Pons (tissue), 1 donor: ENCODE measurements around the gene GNB3.

Experiments used
- DNase-seq: peaks from one replicate; pipeline ENCODE4 v3.0.0-alpha.2; 2016; ENCODE audit warnings: low spot score

The GNB3 gene

DNA sequence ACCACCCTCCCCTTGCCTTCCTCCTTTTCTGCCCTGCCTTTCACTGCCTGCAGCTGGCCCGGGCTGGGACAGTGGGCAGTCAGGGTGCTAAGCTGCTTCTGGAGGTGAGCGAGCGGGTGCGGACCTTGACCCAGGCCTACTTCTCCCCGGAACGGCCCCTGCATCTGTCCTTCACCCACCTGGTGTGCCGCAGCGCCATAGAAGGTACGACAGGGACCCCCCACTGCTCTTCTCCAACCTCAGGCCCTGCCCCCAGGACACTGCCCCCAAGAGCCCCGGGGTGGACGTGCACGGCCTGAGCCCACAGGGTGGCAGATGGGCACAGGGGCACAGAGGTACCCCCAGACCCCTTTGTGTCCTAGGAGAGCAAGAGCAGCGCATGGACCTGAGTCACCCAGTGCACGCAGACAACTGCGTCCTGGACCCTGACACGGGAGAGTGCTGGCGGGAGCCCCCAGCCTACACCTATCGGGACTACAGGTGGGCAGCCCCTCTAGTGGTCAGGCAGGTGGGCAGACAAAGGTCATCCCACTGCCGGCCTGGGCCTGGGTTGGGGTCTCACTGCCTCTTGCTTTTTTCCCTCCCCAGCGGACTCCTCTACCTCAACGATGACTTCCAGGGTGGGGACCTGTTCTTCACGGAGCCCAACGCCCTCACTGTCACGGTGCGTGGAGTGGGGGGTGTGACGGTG is 3.2 kb upstream of the GNB3 start:
- no peak for DNase-seq

DNA sequence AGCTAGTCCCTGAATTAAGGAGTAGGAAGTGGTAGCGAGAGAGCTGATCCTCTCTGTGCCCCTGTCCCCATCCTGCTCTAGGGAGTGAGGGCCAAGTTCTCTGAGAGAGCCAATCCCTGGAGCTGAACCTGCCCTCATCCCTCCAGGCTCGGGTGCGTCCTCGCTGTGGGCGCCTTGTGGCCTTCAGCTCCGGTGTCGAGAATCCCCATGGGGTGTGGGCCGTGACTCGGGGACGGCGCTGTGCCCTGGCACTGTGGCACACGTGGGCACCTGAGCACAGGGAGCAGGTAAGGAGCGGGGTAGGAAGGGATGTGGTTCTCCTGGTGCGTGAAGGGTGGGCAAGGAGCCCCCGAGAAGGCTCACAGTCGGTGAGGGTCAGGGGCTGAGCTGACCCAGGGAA is 1.9 kb upstream of the GNB3 start:
- no peak for DNase-seq

DNA sequence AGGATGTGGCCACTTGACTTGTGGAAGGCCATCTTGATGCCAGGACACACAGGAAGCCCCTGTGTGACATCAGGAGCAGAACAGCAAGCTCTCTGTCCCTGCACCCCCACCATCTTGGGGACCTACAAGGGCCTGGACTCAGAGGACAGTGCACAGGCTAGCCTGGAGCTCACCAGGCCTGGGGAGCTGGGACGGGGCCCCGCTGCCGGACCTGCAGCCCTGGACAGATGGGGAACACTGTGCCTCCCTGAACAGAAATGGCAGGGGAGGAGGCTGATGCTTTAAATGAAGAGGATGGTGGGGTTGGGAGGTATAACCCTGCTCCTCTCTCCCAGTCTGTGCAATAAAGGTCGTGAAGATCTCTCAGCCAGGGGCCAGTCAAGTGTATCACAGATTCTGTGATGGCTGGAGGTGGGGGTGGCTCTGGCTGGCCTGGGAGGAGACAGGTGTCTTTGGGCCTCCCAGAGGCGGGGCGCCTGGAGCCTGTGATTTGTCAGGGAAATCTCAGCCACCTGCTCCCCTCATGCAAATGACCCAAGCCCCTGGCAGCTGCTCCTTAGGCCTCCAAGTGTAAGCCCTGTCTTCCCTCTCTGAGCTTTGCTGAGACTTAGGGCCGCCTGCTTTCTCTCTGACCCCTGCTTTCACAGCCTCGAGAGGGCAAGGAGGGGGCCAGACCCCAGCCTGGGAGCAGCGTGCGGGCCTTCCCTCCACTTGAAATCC is 1.1 kb upstream of the GNB3 start:
- DNase-seq = no peak

GRCh38 chr12:6840330-6840729 is 395 bp upstream of the GNB3 start:
- DNase-seq = no peak

DNA sequence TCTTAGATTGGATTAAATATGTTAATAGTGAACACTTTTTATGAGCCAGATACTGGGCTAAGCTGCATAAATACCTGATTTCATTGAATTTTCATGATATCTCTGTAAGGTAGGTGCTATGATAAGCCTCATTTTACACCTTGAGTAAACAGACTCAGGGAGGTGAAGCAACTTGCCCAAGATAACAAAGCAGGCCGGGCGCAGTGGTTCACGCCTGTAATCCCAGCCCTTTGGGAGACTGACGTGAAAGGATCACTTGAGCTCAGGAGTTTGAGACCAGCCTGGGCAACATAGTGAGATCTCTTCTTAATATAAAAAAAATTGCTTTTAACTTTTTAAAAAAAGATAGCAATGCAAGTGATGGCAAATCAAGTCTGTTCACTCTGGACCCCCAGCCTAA is 1.4 kb downstream of the GNB3 start:
- no peak for DNase-seq

GRCh38 chr12:6843118-6843902 is 2.6 kb downstream of the GNB3 start:
- DNase-seq = no peak

GRCh38 chr12:6845395-6845794 is 4.7 kb downstream of the GNB3 start:
- DNase-seq = no peak

DNA sequence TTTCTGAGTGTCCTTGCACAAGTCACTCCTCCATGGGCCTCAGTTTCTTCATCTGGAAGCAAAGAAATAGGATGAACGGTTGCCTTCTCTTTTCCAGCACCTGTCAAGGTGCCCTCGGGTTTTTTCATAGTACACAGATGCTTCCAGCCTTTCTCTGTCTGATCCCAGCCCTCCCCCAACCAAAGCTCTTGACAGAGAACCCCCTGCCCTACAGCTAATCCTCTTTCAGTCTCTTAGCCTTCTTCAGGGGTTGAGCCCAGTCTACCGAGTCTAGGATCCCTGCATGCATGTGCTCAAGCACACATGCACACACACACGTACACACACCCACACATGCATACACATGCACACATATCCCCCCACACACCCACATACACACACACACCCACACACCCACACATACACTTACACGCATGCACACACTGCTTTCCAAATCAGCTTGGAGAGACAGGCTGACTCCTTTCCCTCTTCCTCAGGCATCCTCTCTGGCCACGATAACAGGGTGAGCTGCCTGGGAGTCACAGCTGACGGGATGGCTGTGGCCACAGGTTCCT is 5.7 kb downstream of the GNB3 start:
- DNase-seq = no peak

DNA sequence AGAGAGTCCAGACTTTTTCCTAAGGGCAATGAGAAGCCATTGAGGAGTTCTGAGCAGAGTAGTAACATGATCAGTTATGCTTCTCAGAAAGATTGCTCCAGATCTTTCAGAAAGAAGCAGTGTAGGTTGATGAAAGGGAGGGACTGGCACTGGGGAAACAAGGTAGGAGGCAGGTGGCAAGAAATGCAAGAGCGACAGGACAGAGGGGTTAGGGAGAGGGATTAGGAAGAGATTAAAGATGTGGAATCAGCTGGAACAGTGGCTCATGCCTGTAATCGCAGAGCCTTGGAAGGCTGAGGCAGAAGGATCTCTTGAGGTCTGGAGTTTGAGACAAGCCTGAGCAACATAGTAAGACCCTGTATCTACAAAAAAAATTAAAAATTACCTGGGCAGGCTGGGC is 7.0 kb downstream of the GNB3 start:
- DNase-seq = no peak

DNA sequence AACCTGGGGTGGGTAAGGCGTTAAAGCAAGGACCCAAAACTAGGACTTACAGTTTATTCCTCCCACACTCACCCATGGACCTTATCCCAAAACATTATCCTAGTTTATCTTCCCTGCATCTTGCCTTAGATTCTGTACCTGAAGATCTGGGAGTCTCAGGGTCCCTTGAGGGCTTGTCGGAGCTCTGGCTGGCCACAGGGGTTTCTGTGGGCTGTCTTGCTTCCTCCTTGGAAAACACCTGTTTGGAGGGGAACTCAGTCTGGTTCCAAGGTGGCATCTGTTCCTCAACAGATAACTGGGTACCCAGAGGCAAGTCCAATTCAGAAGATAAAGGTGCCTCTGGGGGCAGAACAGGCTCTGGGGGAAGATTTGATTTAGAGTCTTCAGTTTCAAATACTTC is 8.7 kb downstream of the GNB3 start:
- no peak for DNase-seq

DNA sequence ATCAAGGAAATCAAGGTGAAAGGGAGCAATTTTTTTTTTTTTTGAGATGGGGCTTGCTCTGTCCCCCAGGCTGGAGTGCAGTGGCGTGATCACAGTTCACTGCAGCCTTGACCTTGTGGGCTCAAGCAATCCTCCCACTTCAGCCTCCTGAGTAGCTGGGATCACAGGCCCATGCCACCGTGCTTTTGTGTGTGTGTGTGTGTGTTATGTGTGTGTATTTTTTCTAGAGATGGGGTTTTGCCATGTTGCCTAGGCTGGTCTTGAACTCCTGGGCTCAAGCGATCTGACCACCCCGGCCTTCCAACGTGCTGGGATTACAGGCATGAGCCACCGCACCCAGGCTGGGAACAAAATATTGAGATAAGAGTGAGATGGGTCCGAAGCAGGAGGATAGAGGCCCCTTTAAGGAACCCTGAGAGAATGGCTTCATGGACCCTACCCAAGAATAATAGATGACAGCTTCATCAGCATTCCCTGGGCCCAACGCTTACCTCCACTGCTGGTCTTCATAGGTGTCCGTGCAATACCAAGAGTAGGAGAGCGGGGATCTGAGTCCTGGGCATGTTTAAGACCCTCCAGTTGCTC is 9.3 kb downstream of the GNB3 start:
- DNase-seq = no peak

GRCh38 chr12:6850796-6851152 is 10.0 kb downstream of the GNB3 start:
- no peak for DNase-seq

DNA sequence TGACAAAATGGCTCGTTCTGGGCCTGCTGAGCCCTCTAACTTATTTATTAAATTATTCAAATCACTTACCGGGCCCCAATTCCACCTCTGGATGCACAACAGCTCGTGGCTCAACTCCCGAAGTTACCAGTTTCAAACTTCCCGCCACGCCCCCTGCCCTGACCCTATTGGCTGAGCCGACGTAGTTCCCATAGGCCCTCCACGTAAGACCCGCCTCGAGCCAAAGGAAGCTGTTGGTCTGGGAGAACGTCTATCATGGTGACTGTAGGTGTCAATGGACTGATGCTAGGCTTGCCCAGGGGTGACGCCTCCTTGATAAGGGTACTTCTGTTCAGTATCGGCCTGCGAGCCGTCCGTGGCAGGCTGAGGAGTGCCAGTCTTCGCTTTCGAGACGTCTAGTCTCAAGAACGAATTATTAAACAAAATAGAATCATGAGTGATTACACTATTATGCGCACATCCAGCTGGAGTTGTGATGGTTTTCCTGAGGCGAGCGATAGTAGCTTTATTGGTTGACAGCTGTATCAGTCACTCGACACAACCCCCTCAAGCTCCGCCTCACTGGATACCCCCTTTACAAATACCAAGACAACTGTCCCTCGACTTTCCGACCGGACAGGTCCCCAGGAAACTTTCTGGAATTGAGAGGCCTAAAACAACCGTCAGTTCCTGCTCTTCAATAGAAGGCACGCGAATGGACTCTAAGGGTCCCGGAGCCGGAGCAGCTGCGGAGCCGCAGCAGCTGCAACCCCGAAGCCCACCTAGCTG is 10.6 kb downstream of the GNB3 start, which contains the start of gene CDCA3:
Gene CDCA3, minus strand, starts transcription at position 134 of the 768 bp plus-strand sequence. CDS start 334 bp downstream, outside the sequence.
- DNase-seq = peak; percentile 100

- peak; percentile 100 for DNase-seq
Observed at GRCh38 chr12:6851921-6852650, 11.4 kb downstream of the GNB3 start, which contains the start of gene USP5. TSS of gene USP5 (plus strand) at chr12:6852150. CDS start at chr12:6852180, 30 bp downstream.

DNA sequence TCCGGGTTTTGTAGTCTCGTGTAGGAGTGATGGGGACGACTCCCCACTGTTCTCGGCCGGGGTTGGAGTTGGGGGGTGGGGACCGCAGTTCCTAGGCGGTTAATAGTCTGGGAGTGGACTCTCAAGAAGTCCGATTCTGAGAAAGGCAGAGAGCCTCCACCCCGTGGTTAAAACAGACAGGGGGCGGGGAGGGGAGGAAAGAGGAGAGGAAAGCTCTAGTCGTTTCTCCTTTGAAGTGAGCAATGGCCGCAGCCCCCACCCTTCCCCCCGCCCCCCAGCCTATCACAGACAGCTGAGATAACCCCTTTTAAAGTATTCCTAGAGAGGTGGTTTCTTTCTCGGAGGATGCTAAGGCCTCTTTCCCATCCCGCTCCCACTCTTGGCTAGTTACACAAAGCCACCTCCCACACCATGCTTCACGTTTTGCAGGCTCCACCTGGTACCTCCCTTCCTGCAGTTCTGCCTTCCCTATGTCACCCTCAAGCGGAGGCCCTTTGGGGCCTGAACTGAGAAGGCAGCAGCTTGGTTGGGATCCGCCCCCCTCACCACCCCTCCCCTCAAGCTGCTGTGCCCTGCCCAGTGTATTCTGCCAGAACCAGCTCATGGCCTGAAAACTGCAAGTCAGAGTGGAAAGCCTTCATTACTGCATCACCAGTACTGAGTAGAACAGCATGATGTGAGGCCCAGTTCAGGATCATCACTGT is 12.1 kb downstream of the GNB3 start:
- peak; percentile 73 for DNase-seq

DNA sequence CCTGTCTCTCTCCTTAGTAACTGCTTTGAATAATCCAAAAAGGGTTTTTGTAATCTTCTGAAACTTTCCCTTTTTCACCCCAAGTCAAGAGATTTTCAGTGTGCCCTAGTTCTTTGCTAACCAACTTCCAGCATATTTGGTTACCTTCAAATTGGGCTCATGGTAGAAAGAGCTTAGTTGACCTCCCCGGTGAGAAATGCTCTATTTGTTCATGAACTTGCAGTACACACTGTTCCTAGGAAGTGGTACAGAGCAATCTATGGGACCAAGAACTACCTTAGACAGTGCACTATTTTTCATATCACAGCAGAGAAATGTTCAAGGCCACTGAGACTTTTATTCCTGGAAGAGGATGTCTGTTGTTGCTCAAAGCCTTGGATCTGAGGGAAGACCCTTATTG is 12.9 kb downstream of the GNB3 start:
- no peak for DNase-seq

DNA sequence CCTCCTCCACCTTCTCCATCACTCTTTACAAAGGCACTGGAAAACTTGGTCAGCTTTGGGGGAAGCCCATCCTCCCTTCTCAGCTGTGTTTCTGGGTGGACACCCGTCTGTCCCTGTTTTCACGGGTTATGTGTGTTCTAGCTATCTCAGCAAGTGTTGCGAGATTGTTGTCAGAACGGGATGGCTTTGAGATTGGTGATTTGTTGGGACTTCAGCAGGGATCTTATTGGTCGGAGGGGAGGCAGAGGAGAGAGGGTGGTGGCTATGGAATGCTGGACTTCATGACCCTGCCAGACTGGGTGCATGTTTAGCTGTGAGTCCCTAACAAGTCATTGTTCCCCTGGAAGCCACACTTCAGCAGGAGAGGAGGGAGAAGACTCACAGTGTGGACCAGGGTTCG is 13.3 kb downstream of the GNB3 start:
- DNase-seq = no peak

DNA sequence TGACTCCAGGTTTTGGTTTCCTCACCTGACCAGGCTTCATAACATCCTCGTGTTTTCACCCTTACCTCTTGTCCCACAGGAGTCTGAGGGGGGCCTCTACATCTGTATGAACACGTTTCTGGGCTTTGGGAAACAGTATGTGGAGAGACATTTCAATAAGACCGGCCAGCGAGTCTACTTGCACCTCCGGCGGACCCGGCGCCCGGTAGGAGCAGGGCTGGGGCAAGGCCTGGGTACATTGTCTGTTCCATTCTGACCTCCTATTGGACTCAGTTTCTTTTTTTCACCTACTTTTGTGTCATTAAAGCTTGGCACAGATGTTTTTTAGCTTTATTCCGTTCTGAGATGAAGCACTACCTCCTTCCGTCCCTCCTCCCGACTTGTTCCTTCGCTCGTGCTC is 14.6 kb downstream of the GNB3 start:
- DNase-seq = no peak

- DNase-seq = no peak
Observed at GRCh38 chr12:6858799-6859198, 18.1 kb downstream of the GNB3 start.

GRCh38 chr12:6860116-6860515 is 19.4 kb downstream of the GNB3 start:
- DNase-seq = no peak
